ENCODE measurements around the gene PHB1. TPM values are rescaled to one million over a fixed set of nuclear protein-coding genes. Genes with fewer than 3 reads are reported as not detected.
A peak's percentile ranks its signal among the peaks of the same experiment; 100 is the strongest.

PHB1 gene
- total RNA-seq, 5 donors from 2014 or later (not counting 1 experiment from before 2014, with no cell fraction given) = 49.4 to 84.6 (median 74.7) TPM

DNA sequence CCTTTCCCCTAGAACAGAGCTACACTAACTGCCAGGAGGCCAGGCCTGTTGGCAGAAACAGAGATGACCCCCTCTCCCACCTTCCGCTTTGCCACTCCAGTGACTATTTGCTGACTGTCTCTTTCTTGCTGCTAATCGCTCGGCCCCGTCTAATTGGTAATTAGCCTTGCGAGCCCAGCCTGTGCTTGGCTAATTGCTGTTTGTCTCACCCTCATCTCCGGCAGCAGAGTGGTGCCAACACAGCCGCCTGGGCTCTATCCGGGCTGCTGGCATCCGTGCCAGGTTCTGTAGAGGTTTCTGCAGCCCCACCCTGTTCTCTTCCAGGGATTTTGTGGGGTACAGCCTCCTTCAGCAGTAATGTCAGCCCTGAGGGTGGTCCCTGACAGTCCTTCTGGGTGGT, 27.4 kb upstream of the PHB1 start:
- ATAC-seq (replicated peaks in 1 of 4) = no peak
- Mint-ChIP-seq H3K4me3 (no peak overlapping the region), H3K27ac (no peak overlapping the region), H3K4me1 (peaks cover 0 to 5% (median 0%) of the 10 kb centered on the region in 3 donors), H3K9me3 (no peaks in the 10 kb centered on the region), H3K36me3 (no peaks in the 10 kb centered on the region), H3K27me3 (peaks cover 52 to 55% of the 10 kb centered on the region in 2 donors)
- Histone ChIP-seq H3K27me3 (replicated peaks in 1 of 2; ENCODE audit: control insufficient read depth in 2 of 2, extremely low read depth in 1 of 2, insufficient read depth in 2 of 2, low read length in 1 of 2) (peaks cover 0 to 62% of the 10 kb centered on the region in 2 experiments), H3K4me1 (ENCODE audit: control insufficient read depth in 1 of 2, extremely low read depth in 1 of 2, insufficient read depth in 2 of 2, low read length in 2 of 2) (peaks cover 0 to 3% of the 10 kb centered on the region in 2 experiments), H3K4me3 (ENCODE audit: control insufficient read depth in 1 of 2, extremely low read depth in 1 of 2, low read length in 1 of 2) (no peak overlapping the region), H3K27ac (ENCODE audit: low read length) (no peak overlapping the region), H3K36me3 (ENCODE audit: control insufficient read depth in 2 of 2, extremely low read depth in 1 of 2, insufficient read depth in 1 of 2, low read length in 1 of 2) (no peaks in the 10 kb centered on the region), H3K9me3 (no peaks in the 10 kb centered on the region)
- ChIA-PET POLR2A (no interaction called here), CTCF (no interaction called here)
- 82% methylated on average over 9 of the region's 9 CpGs for whole genome bisulfite sequencing (ENCODE audit: insufficient coverage)
- DNase-seq = no peak

GRCh38 chr17:49441578-49441977, 26.9 kb upstream of the PHB1 start:
- Mint-ChIP-seq H3K27ac (no peak overlapping the region), H3K4me1 (peaks cover 0 to 5% (median 0%) of the 10 kb centered on the region in 3 donors), H3K36me3 (no peaks in the 10 kb centered on the region), H3K27me3 (peaks cover 55 to 59% of the 10 kb centered on the region in 2 donors), H3K4me3 (no peak overlapping the region), H3K9me3 (no peaks in the 10 kb centered on the region)
- H3K9me3 ChIP-seq = no peaks in the 10 kb centered on the region
- no peak overlapping the region for H3K4me3 ChIP-seq (ENCODE audit: control insufficient read depth in 1 of 2, extremely low read depth in 1 of 2, low read length in 1 of 2)
- H3K27ac ChIP-seq (ENCODE audit: low read length) = no peak overlapping the region
- ChIA-PET CTCF (no interaction called here), POLR2A (no interaction called here)
- H3K36me3 ChIP-seq (ENCODE audit: control insufficient read depth in 2 of 2, extremely low read depth in 1 of 2, insufficient read depth in 1 of 2, low read length in 1 of 2) = no peaks in the 10 kb centered on the region
- WGBS (ENCODE audit: insufficient coverage) = 100% methylated on average over 1 of the region's 4 CpGs
- ATAC-seq (replicated peaks in 1 of 4) (no peak), DNase-seq (no peak)
- H3K27me3 ChIP-seq (replicated peaks in 1 of 2; ENCODE audit: control insufficient read depth in 2 of 2, extremely low read depth in 1 of 2, insufficient read depth in 2 of 2, low read length in 1 of 2) = peaks cover 0 to 62% of the 10 kb centered on the region in 2 experiments
- H3K4me1 ChIP-seq (ENCODE audit: control insufficient read depth in 1 of 2, extremely low read depth in 1 of 2, insufficient read depth in 2 of 2, low read length in 2 of 2) = peaks cover 0 to 3% of the 10 kb centered on the region in 2 experiments

- H3K9me3 ChIP-seq = no peaks in the 10 kb centered on the region
- Mint-ChIP-seq H3K4me1 (peaks cover 0 to 5% (median 0%) of the 10 kb centered on the region in 3 donors), H3K4me3 (no peak overlapping the region), H3K36me3 (no peaks in the 10 kb centered on the region), H3K9me3 (no peaks in the 10 kb centered on the region), H3K27ac (no peak overlapping the region), H3K27me3 (peaks cover 59 to 61% of the 10 kb centered on the region in 2 donors)
- H3K4me3 ChIP-seq (ENCODE audit: control insufficient read depth in 1 of 2, extremely low read depth in 1 of 2, low read length in 1 of 2) = no peak overlapping the region
- ChIA-PET CTCF (no interaction called here), POLR2A (no interaction called here)
- H3K4me1 ChIP-seq (ENCODE audit: control insufficient read depth in 1 of 2, extremely low read depth in 1 of 2, insufficient read depth in 2 of 2, low read length in 2 of 2) = peaks cover 0 to 3% of the 10 kb centered on the region in 2 experiments
- no peak overlapping the region for H3K27ac ChIP-seq (ENCODE audit: low read length)
- DNase-seq (peak in 1 of 35 experiments; percentile 15), ATAC-seq (replicated peaks in 1 of 4) (no peak)
- WGBS (ENCODE audit: insufficient coverage) = no CpG with 5 or more reads among the region's 1 CpG
- peaks cover 0 to 62% of the 10 kb centered on the region in 2 experiments for H3K27me3 ChIP-seq (replicated peaks in 1 of 2; ENCODE audit: control insufficient read depth in 2 of 2, extremely low read depth in 1 of 2, insufficient read depth in 2 of 2, low read length in 1 of 2)
- H3K36me3 ChIP-seq (ENCODE audit: control insufficient read depth in 2 of 2, extremely low read depth in 1 of 2, insufficient read depth in 1 of 2, low read length in 1 of 2) = no peaks in the 10 kb centered on the region
Measured at GRCh38 chr17:49440581-49440980, 25.9 kb upstream of the PHB1 start.

DNA sequence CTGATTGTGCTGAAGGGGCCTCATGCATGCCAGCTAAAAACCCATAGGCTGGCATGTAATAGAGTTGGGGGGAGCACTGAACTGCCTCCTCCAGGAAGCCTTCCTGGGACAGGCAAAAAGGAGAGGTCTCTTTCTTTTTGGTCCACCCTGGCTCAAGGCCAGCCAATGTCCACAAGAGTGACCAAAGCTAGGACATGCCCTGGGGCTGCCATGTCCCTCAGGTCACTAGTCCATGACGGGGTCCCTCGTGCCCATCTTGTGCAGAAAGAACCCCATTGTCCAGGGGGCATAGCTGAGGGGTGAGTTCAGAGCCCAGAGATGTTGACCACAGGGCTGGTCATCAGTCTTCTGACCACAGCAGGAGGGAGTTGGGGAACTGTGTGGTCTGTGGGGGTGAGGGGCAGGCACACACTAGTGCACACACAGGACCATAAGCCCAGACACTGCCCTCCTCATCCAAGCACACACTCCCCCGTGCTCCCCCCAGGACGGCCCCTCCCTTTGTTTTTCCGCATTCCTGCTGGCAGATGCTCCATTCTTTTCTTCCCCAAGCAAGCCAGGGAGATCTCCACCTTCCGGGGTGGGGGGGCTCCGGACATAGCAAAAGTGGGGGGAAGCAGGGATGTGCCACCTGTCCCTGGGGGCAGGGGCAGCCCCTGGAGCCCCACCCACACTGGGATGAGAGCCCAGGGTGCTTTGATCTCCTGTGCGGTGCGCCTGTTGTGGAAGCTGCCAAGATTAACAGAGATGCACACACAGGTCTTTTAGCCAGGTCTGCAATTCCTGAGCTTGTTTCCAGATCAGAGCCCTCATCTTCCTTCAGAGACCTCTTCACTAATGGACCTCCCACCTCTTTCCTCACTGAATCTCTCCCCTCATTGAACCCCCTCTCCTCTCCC, 25.2 kb upstream of the PHB1 start:
- H3K27ac ChIP-seq (ENCODE audit: low read length) = no peak overlapping the region
- no peak overlapping the region for H3K4me3 Mint-ChIP-seq
- WGBS (ENCODE audit: insufficient coverage) = 87% methylated on average over 3 of the region's 9 CpGs
- H3K4me1 ChIP-seq (ENCODE audit: control insufficient read depth in 1 of 2, extremely low read depth in 1 of 2, insufficient read depth in 2 of 2, low read length in 2 of 2) = peaks cover 0 to 3% of the 10 kb centered on the region in 2 experiments
- peak in 1 of 35 experiments; percentile 17 for DNase-seq
- CTCF ChIA-PET = no interaction called here
- no peaks in the 10 kb centered on the region for H3K36me3 Mint-ChIP-seq
- ATAC-seq (replicated peaks in 1 of 4) = no peak
- H3K27me3 ChIP-seq (replicated peaks in 1 of 2; ENCODE audit: control insufficient read depth in 2 of 2, extremely low read depth in 1 of 2, insufficient read depth in 2 of 2, low read length in 1 of 2) = peaks cover 0 to 60% of the 10 kb centered on the region in 2 experiments
- peaks cover 59 to 61% of the 10 kb centered on the region in 2 donors for H3K27me3 Mint-ChIP-seq
- no peaks in the 10 kb centered on the region for H3K9me3 ChIP-seq
- H3K36me3 ChIP-seq (ENCODE audit: control insufficient read depth in 2 of 2, extremely low read depth in 1 of 2, insufficient read depth in 1 of 2, low read length in 1 of 2) = no peaks in the 10 kb centered on the region
- H3K9me3 Mint-ChIP-seq = no peaks in the 10 kb centered on the region
- peak overlapping the region in 1 of 2 donors; percentile 13 for H3K27ac Mint-ChIP-seq
- H3K4me1 Mint-ChIP-seq = peaks cover 0 to 5% (median 0%) of the 10 kb centered on the region in 3 donors
- no peak overlapping the region for H3K4me3 ChIP-seq (ENCODE audit: control insufficient read depth in 1 of 2, extremely low read depth in 1 of 2, low read length in 1 of 2)
- POLR2A ChIA-PET = no interaction called here

DNA sequence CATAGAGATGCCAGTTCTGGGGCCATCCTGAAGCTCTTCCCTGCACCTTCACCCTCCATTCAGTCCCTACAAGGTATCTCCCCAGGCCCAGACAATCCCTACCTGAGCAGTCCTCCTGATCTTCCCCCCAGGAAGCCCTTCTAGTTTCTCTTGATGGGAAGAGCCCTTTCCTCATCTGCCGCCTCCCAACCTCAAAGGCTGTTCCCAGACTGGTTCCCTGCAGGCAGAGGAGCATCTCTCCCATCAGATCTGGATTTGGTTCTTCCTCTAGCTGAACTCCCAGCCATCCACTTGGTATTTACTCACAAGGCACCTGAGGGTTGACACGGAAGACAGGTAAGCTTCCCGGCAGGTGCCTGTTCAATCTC, 24.6 kb upstream of the PHB1 start:
- Histone ChIP-seq H3K36me3 (ENCODE audit: control insufficient read depth in 2 of 2, extremely low read depth in 1 of 2, insufficient read depth in 1 of 2, low read length in 1 of 2) (no peaks in the 10 kb centered on the region), H3K27ac (ENCODE audit: low read length) (no peak overlapping the region), H3K27me3 (replicated peaks in 1 of 2; ENCODE audit: control insufficient read depth in 2 of 2, extremely low read depth in 1 of 2, insufficient read depth in 2 of 2, low read length in 1 of 2) (peaks cover 0 to 62% of the 10 kb centered on the region in 2 experiments), H3K4me3 (ENCODE audit: control insufficient read depth in 1 of 2, extremely low read depth in 1 of 2, low read length in 1 of 2) (no peak overlapping the region), H3K9me3 (no peaks in the 10 kb centered on the region), H3K4me1 (ENCODE audit: control insufficient read depth in 1 of 2, extremely low read depth in 1 of 2, insufficient read depth in 2 of 2, low read length in 2 of 2) (peaks cover 0 to 3% of the 10 kb centered on the region in 2 experiments)
- CTCF ChIA-PET = no interaction called here
- peaks cover 59 to 61% of the 10 kb centered on the region in 2 donors for H3K27me3 Mint-ChIP-seq
- 100% methylated on average over 3 of the region's 3 CpGs for WGBS (ENCODE audit: insufficient coverage)
- H3K36me3 Mint-ChIP-seq = no peaks in the 10 kb centered on the region
- no peak for ATAC-seq (replicated peaks in 1 of 4)
- H3K4me1 Mint-ChIP-seq = peaks cover 0 to 5% (median 0%) of the 10 kb centered on the region in 3 donors
- no peaks in the 10 kb centered on the region for H3K9me3 Mint-ChIP-seq
- POLR2A ChIA-PET = no interaction called here
- H3K4me3 Mint-ChIP-seq = no peak overlapping the region
- no peak overlapping the region for H3K27ac Mint-ChIP-seq
- peak in 1 of 35 experiments; percentile 17 for DNase-seq

- Mint-ChIP-seq H3K27ac (no peak overlapping the region), H3K36me3 (no peaks in the 10 kb centered on the region), H3K27me3 (peaks cover 58 to 59% of the 10 kb centered on the region in 2 donors), H3K4me3 (no peak overlapping the region), H3K4me1 (peaks cover 0 to 5% (median 0%) of the 10 kb centered on the region in 3 donors), H3K9me3 (no peaks in the 10 kb centered on the region)
- Histone ChIP-seq H3K27me3 (replicated peaks in 1 of 2; ENCODE audit: control insufficient read depth in 2 of 2, extremely low read depth in 1 of 2, insufficient read depth in 2 of 2, low read length in 1 of 2) (peaks cover 0 to 56% of the 10 kb centered on the region in 2 experiments), H3K27ac (ENCODE audit: low read length) (no peak overlapping the region), H3K4me3 (ENCODE audit: control insufficient read depth in 1 of 2, extremely low read depth in 1 of 2, low read length in 1 of 2) (no peak overlapping the region), H3K9me3 (no peaks in the 10 kb centered on the region), H3K36me3 (ENCODE audit: control insufficient read depth in 2 of 2, extremely low read depth in 1 of 2, insufficient read depth in 1 of 2, low read length in 1 of 2) (no peaks in the 10 kb centered on the region), H3K4me1 (ENCODE audit: control insufficient read depth in 1 of 2, extremely low read depth in 1 of 2, insufficient read depth in 2 of 2, low read length in 2 of 2) (peaks cover 0 to 3% of the 10 kb centered on the region in 2 experiments)
- ChIA-PET POLR2A (interaction anchor here in 1 of 2 donors (0.5 kb wide), 1 partner anchor 58 kb away, joined by 3 read pairs; no protein-coding TSS in a partner anchor), CTCF (no interaction called here)
- DNase-seq = peak in 1 of 35 experiments; percentile 19
- 20% methylated on average over 15 of the region's 30 CpGs for WGBS (ENCODE audit: insufficient coverage)
- no peak for ATAC-seq (replicated peaks in 1 of 4)
Measured at GRCh38 chr17:49438436-49439278, 24.0 kb upstream of the PHB1 start.

Data from T-cell (primary cell).